Smooth muscle cell (in vitro differentiated cells): ENCODE data around the gene CES4A. TPM values are rescaled to one million over a fixed set of nuclear protein-coding genes. Genes with fewer than 3 reads are reported as not detected.

Source experiments
- DNase-seq: peaks from one replicate; lab custom pipeline; 2025; ENCODE audit not compliant: unreplicated experiment; lab: John Stamatoyannopoulos, UW
- H2AFZ ChIP-seq: fragments of 200-600 bp; sonication (generic); 2 replicates; pipeline ENCODE4 v1.6.0; 2016; ENCODE audit warnings: antibody characterized with exemption, low read depth, mild to moderate bottlenecking
- H3F3A ChIP-seq: fragments of 200-600 bp; sonication (generic); 2 replicates; pipeline ENCODE4 v1.6.0; 2017; ENCODE audit warnings: antibody characterized with exemption, low read depth
- H3K27ac ChIP-seq: fragments of 200-600 bp; sonication (generic); 2 replicates; pipeline ENCODE4 v1.5.1; 2016; ENCODE audit warnings: low read depth, mild to moderate bottlenecking
- H3K27me3 ChIP-seq: fragments of 200-600 bp; sonication (generic); 2 replicates; pipeline ENCODE4 v1.6.1; 2016; ENCODE audit warnings: low read depth, mild to moderate bottlenecking
- H3K36me3 ChIP-seq: fragments of 200-600 bp; sonication (generic); 2 replicates; pipeline ENCODE4 v1.5.1; 2016; ENCODE audit warnings: low read depth
- H3K4me1 ChIP-seq: fragments of 200-600 bp; sonication (generic); 2 replicates; pipeline ENCODE4 v1.5.1; 2016; ENCODE audit warnings: low read depth
- H3K4me2 ChIP-seq: fragments of 200-600 bp; sonication (generic); 2 replicates; pipeline ENCODE4 v1.6.0; 2016; ENCODE audit warnings: mild to moderate bottlenecking
- H3K4me3 ChIP-seq: fragments of 200-600 bp; sonication (generic); 2 replicates; pipeline ENCODE4 v1.5.1; 2016; ENCODE audit warnings: mild to moderate bottlenecking
- H3K79me2 ChIP-seq: fragments of 200-600 bp; sonication (generic); 2 replicates; pipeline ENCODE4 v1.6.0; 2016; ENCODE audit warnings: low read depth, mild to moderate bottlenecking
- H3K9ac ChIP-seq: fragments of 200-600 bp; sonication (generic); 2 replicates; pipeline ENCODE4 v1.6.0; 2016; ENCODE audit warnings: low read depth
- H3K9me3 ChIP-seq: fragments of 200-600 bp; sonication (generic); replicated peaks from 2 replicates; pipeline ENCODE4 v1.5.1; 2016; ENCODE audit warnings: low read depth
- H4K20me1 ChIP-seq: fragments of 200-600 bp; sonication (generic); 2 replicates; pipeline ENCODE4 v1.6.0; 2016; ENCODE audit warnings: low read depth
- WGBS: methylation state at CpG from one replicate; pipeline ENCODE4 v1.1.7; 2016; ENCODE audit warnings: low lambda C conversion rate; 5-methylcytosine and 5-hydroxymethylcytosine counted together
- polyA plus RNA-seq: library from polyadenylated mRNA; unstranded; fragments of >200 nt; fragmentation: Nextera tagmentation; extraction: Ambion mirVana; gene quantifications from 2 replicates; pipeline ENCODE4 v1.2.1, GENCODE V29; 2016
- total RNA-seq: library from RNA; depleted of rRNA; stranded (reverse); fragments of >200 nt; gene quantifications from 2 replicates; pipeline ENCODE4 v1.2.3, GENCODE V29; 2014
- TF ChIP-seq, protein P1 (sequence below): fragments of 200-600 bp; sonication (generic); IDR thresholded peaks from 2 replicates; pipeline ENCODE4 v1.5.1; 2017; ENCODE audit warnings: borderline replicate concordance, mild to moderate bottlenecking, antibody characterized with exemption; ENCODE audit not compliant: insufficient read depth, poor library complexity, severe bottlenecking

CES4A gene
- total and polyA plus RNA-seq, 2 experiments from 2014 or later, result 0.63 to 0.93 TPM

DNA sequence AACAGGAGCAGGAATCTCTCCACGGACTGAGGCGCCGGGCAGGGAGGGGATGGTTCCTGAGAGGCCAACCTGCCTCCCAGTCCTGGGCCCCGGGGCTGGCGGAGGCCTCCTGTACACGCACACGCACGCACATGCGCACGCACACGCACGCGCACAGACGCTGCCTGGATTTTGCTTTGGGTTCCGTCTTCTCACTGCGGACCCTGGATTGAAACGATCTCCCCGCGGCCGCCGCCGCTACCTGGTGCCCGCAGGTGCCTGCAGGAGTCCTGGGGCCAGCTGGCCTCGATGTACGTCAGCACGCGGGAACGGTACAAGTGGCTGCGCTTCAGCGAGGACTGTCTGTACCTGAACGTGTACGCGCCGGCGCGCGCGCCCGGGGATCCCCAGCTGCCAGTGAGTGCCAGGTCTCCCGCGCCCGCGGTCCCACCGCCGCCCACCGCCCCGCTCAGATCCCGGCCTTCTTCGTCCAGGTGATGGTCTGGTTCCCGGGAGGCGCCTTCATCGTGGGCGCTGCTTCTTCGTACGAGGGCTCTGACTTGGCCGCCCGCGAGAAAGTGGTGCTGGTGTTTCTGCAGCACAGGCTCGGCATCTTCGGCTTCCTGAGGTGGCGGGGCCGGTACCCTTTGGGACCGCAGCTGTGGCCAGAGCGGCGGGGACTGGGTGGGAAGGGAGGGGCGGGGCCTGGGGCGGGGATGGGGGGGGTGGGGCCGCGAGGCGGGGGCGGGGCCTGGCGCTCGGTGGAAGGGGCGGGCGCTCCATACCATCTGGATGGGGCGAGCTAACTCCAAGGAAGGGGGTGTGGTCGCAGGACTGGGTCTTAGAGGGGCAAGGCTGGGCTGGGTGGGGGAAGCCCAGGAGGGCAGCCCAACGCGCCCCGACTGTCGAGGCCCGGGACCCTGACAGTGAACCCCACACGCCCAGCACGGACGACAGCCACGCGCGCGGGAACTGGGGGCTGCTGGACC, 12.3 kb downstream of the CES4A start:
- 5% methylated on average over 49 of the region's 89 CpGs for WGBS

DNA sequence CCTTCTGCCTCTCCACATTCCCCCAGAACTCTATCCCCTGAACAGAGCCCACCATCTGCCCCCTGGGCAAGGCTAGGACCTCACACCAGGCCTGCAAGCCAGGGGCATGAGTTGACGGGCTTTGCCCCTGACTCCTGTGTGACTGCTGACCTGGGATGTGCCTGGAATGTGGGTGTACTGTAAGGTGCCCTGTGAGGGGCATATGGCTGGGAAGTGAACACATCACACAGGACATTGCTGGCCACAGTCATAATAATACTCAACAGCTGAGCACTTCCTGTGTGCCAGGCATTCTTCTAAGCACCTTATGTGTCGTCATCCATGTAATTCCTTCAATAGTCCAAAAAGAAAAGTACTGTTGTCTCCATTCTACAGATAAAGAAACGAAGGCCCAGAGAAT, 13.3 kb downstream of the CES4A start:
- no peak for DNase-seq
- Histone ChIP-seq H4K20me1 (no peaks in the 10 kb centered on the region), H3K9me3 (no peaks in the 10 kb centered on the region), H3K27ac (no peak overlapping the region), H3K27me3 (peaks cover 4% of the 10 kb centered on the region), H3K4me2 (no peak overlapping the region), H3K4me3 (no peak overlapping the region), H3K9ac (no peak overlapping the region), H3K4me1 (peaks cover under 1% of the 10 kb centered on the region), H3K79me2 (no peaks in the 10 kb centered on the region), H3F3A (peaks cover under 1% of the 10 kb centered on the region), H2AFZ (no peak overlapping the region), H3K36me3 (no peaks in the 10 kb centered on the region)
- WGBS, result 85% methylated on average over 3 of the region's 3 CpGs
- TF ChIP-seq, protein P1, sequence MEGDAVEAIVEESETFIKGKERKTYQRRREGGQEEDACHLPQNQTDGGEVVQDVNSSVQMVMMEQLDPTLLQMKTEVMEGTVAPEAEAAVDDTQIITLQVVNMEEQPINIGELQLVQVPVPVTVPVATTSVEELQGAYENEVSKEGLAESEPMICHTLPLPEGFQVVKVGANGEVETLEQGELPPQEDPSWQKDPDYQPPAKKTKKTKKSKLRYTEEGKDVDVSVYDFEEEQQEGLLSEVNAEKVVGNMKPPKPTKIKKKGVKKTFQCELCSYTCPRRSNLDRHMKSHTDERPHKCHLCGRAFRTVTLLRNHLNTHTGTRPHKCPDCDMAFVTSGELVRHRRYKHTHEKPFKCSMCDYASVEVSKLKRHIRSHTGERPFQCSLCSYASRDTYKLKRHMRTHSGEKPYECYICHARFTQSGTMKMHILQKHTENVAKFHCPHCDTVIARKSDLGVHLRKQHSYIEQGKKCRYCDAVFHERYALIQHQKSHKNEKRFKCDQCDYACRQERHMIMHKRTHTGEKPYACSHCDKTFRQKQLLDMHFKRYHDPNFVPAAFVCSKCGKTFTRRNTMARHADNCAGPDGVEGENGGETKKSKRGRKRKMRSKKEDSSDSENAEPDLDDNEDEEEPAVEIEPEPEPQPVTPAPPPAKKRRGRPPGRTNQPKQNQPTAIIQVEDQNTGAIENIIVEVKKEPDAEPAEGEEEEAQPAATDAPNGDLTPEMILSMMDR, result no peak

More for the DNA sequence above, 12.3 kb downstream of the CES4A start:
- no peak for DNase-seq
- H3K36me3 ChIP-seq, result no peaks in the 10 kb centered on the region
- no peak overlapping the region for H3K27ac ChIP-seq
- TF ChIP-seq, protein P1, result no peak
- no peaks in the 10 kb centered on the region for H3F3A ChIP-seq
- H3K79me2 ChIP-seq, result no peaks in the 10 kb centered on the region
- H3K4me3 ChIP-seq, result peak overlapping the region; percentile 53
- H2AFZ ChIP-seq, result peak overlapping the region; percentile 84
- no peak overlapping the region for H3K9ac ChIP-seq
- H3K4me2 ChIP-seq, result peak overlapping the region; percentile 90
- no peaks in the 10 kb centered on the region for H4K20me1 ChIP-seq
- H3K4me1 ChIP-seq, result no peaks in the 10 kb centered on the region
- peaks cover 4% of the 10 kb centered on the region for H3K27me3 ChIP-seq
- H3K9me3 ChIP-seq, result no peaks in the 10 kb centered on the region

DNA sequence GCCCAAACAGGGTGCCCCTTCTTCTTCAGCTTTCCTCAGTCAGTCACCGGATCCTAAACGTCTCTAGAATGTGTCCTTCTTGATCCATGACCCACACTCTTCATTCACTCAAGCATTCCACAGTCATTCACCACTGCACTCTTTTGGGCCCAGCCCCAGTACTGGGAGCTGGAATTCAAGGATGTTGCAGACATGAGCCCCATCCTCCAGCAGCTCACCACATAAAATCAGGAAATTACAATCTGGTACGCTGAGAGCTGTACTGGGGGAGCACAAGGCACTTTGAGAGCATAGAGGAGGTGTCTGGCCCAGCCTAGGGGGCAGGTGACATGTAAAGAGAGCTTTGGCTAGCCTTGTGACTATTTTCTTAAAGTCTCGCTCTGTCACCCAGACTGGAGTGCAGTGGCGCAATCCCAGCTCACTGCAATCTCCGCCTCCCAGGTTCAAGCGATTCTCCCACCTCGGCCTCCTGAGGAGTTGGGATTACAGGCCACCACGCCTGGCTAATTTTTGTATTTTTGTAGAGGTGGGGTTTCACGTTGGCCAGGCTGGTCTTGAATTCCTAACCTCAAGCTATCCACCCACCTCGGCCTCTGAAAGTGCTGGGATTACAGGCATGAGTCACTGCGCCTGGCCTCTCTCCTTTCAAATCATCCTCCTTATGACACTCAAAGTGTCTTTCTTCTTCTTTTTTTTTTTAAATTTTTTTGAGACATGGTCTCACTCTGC, 18.7 kb downstream of the CES4A start:
- TF ChIP-seq, protein P1, result no peak
- no peak for DNase-seq
- Histone ChIP-seq H3K79me2 (no peaks in the 10 kb centered on the region), H3K9ac (no peak overlapping the region), H3K36me3 (no peaks in the 10 kb centered on the region), H3F3A (peaks cover 5% of the 10 kb centered on the region), H3K27me3 (no peaks in the 10 kb centered on the region), H2AFZ (no peak overlapping the region), H3K4me3 (no peak overlapping the region), H4K20me1 (no peaks in the 10 kb centered on the region), H3K4me2 (peak overlapping the region; percentile 66), H3K27ac (peak overlapping the region; percentile 55), H3K4me1 (peaks cover 5% of the 10 kb centered on the region), H3K9me3 (no peaks in the 10 kb centered on the region)
- 31% methylated on average over 12 of the region's 12 CpGs for WGBS
